HG03097 (cell line): ENCODE measurements around the gene CD80.

Experiments
- ATAC-seq: cut with Tn5 transposase; IDR thresholded peaks from one replicate; pipeline ENCODE4 v1.9.1; 2021; ENCODE audit not compliant: unreplicated experiment, low FRiP score

Gene CD80

DNA sequence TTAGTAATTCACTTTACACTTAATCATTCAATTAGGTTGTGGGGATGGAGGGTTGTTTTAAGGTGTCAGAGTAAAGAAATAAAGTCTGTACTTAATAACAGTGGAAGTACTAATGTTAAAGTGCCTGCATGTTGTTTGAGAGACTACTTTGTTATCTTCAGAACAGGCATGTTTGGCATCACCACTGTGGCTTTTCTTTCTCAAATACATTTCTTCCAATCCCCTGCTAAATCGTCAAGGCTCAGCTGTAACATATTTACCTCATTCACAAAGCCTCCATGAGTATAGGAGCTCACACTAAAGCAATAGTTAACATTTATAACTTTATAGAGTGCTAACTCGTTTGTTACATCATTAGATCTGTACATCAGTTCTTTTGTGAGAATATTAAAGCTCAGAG, 58.5 kb downstream of the CD80 start:
- ATAC-seq: no peak

DNA sequence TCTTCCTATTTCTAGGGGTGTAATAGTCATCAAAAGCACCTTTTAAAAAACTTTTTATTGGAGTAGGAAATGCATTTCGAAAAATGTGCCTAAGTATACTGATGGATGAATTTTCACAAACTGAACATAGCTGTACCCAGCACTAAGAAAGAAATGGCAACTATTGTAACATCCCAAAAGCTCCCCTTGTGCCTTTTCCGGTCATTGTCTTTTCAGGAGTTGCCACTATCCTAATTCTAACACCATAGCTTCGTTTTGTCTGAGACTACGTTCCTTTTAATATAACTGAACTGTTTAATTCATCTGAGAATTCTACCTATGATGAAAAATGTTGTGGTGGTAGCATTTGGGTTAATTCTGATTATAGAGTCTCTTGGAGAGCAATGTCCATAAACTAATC, 59.1 kb downstream of the CD80 start:
- ATAC-seq: no peak

DNA sequence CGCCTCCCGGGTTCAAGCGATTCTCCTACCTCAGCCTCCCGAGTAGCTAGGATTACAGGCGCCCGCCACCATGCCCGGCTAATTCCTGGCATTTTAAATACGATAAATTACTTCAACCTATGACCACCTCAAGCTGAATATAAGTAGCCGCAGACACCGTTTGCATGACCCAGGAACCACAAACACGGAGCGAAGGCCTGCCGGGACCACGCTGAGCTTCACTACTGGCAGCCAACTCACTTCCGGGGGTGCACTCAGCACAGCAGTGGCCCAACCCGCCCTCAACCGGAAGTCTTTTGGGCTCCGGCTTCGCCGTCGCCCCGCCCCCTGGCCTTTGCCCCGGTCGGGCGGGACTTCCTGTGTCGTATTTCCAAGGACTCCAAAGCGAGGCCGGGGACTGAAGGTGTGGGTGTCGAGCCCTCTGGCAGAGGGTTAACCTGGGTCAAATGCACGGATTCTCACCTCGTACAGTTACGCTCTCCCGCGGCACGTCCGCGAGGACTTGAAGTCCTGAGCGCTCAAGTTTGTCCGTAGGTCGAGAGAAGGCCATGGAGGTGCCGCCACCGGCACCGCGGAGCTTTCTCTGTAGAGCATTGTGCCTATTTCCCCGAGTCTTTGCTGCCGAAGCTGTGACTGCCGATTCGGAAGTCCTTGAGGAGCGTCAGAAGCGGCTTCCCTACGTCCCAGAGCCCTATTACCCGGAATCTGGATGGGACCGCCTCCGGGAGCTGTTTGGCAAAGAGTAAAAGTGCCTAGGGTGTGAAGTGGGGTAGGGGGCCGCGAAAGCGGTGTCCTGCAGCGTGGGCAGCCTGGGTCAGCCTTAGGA, 61.0 kb downstream of the CD80 start, which contains the start of gene TIMMDC1:
TSS of gene TIMMDC1 (plus strand) at position 362 of the 826 bp plus-strand sequence. CDS start at position 549, 187 bp downstream.
- peak; percentile 97 for ATAC-seq

DNA sequence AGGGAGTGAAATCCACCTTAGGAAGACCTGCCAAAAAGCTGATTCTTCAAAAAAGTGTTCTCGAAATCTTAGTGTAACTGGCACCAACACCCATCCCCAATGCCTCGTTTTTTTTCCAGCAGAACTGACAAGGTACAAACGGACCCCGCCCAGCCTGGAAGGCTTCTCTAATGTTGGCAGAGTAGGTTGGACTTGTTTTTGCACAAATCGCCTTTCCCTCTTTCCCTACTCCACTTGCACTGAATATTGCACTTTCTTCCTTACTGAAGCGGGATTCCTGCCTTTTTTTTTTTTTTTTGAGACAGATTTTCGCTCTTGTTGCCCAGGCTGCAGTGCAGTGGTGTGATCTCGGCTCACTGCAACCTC, 61.6 kb downstream of the CD80 start:
- ATAC-seq: no peak

DNA sequence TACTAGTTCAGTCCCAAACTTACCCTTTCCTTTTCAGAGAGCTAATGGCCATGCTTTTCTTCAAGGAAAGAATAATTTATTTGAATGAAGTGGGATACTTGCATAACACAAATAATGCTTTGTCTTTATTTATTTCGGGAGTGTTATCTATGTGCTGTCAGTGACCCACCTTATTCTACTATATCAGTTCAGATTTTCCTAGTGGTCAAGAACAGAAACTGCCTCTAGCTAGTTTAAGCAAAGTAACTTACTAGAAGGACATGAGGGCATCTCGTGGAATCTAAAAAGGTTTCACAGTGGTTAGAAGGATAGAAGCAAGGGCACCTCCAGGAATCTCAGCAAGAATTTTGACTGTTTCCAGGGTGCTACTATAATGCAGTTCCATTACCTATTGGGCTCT, 64.8 kb downstream of the CD80 start:
- ATAC-seq: no peak

DNA sequence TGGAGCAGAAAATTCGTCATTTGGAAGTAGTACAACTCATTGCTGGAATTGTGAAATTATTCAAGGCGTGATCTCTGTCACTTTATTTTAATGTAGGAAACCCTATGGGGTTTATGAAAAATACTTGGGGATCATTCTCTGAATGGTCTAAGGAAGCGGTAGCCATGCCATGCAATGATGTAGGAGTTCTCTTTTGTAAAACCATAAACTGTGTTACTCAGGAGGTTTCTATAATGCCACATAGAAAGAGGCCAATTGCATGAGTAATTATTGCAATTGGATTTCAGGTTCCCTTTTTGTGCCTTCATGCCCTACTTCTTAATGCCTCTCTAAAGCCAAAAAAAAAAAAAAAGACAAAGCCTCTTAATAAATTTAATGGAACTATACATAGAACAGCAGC, 66.6 kb downstream of the CD80 start:
- ATAC-seq: no peak

DNA sequence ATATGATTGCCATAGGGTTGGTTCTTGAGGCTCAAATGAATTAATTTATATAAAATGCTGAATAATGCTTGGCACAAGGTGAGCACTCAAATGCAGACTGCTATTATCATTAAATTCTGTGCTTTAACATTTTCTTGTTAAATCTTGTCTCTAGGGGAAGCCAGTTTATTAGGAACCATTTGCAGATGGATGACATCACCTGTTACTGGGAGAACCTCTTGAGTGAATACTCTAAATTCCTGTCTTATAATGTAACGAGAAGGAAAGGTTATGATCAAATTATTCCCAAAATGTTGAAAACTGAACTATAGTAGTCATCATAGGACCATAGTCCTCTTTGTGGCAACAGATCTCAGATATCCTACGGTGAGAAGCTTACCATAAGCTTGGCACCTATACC, 67.3 kb downstream of the CD80 start:
- ATAC-seq: no peak

DNA sequence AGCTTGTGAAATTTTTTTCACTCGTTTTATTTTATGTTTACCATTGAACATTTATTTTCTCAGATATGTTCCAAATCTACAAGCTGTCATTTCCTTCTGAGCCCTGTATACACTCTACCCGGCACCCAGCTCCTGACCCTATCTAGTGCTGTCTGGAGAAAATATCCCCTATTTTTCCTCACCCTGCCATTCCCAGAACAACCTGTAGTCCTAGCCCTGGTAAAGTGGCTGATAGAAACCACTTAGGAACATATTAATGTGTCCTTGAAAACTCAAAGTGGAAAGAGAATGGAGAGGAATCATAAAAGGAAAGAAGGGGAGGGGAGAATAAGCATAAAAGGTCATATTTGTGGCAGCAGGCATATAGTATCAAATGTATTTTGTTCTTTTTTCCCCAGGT, 69.3 kb downstream of the CD80 start:
- ATAC-seq: no peak

DNA sequence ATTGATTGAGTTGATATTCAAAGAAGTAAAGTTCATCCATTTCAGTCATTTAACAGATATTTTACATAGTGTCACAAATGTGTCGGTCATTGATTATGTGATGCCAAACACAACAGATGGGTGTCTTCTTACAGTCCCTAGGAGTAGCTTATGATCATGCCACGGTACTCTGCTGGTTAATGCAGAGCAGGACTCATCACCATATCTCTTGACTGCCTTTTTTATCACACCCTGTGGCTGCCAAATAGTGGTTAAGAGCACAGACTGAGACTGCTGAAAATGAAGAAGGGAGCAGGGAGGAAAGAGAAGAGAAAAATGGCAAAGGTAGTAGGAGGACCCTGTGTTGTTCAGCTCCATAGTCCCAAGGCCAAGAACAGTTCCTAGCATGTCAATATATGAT, 73.9 kb downstream of the CD80 start:
- ATAC-seq: no peak

DNA sequence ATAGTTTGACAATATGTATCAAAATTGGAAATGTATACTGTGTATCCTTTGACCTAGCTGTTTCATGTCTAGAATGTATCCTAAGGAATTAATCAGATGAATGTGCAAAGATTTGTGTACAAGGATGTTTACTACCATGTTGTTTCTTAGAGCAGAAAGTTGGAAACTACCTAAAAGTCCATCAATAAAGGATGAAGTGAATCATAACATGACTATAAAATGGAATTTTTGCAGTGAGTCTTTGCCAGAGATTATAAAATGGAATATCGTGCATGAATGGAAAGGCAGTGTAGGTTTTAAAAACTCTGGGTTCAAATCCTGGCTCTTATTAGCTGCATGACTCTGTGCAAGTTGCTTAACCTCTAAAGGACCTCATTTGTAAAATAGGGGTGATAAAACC, 76.3 kb downstream of the CD80 start:
- no peak for ATAC-seq

DNA sequence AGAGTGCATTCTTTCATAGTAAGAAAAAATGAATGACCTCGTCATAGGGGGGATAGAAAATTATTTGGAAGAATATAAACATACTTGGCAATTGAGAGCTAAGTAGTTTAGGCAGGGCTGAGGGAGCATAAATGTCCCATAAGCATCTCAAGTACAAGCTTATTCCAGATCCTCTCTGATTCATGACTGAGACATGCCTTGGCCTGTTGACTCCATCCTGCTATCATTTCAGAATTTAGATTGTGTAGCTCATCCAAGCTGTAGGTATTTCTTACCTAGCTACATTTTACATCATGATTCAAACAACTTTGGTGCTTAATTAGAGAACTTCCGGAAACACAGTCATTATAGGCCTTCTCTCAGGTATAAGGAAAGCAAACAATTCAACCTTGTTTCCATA, 78.3 kb downstream of the CD80 start:
- no peak for ATAC-seq
